NCI-H748 (cell line): ENCODE data around the gene TMEM132C.

Source experiments
- DNase-seq: peaks from one replicate; lab custom pipeline; 2025; ENCODE audit not compliant: unreplicated experiment; lab: John Stamatoyannopoulos, UW

TMEM132C gene

DNA sequence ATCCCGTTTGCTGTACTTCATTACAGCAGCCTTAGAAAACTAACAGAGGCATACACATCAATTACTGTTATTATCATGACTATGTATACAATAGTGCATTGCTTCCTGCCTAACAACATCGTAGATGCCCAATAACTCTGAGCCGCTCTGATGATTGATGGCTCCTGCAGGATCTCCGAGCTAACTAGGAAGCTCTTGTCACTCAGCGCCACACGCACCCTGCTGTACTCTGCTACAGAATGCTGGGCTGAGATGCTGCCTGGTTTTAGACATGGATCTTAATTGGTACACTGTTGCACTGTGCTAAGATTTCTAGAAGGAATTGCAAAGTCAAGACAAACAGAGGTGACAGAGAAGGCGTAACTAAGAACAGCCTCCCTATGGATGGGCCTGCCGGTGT lies 387.5 kb downstream of the TMEM132C start:
- peak; percentile 44 for DNase-seq

DNA sequence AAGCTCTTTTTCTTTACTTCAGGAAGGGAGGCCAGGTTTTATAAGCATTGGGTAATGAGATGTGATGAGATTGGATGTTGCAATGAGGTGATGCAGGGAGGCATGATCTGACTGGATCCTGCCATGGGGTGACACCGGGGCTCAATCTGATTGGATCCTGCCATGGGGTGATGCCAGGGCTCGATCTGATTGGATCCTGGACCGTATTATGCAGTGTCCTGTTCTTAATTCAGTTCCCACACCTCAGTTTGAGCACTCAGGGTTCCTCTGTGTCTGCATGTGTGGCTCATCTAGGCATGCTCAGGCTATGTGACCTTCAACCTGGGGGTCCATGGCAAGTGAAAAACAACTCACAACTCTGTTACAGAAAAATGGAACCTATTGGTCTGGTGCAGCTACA lies 390.4 kb downstream of the TMEM132C start:
- DNase-seq: peak; percentile 39

DNA sequence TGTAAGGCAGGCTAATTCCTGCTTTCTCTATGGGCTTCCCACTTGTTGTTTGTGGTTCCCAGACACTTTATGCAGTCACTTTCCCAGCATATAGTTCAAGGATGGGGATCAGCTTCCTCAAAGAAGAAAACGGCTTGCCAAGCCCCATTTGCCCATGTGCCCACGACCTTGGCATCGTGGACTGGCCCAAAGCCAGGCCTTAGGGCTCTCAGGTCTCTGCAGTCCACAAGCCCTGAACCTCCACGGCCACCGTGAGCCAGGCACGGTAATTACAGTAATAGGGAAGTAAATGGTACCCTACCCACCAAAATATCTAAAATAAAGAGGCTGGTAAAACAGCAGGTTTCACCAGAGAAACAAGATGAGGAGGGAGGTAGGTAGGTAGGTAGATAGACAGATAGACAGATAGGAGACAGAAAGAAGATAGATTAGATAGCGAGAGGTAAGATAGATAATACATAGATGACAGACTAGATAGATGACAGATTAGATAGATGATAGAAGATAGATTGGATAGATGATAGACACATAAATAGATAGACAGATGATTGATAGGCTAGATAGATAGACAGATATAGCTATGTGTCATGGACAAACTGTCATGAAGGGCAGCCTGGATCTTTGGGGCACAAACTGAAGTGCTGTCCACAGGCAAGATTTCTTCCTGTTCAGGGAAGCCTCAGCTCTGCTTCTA lies 393.7 kb downstream of the TMEM132C start:
- DNase-seq: no peak

DNA sequence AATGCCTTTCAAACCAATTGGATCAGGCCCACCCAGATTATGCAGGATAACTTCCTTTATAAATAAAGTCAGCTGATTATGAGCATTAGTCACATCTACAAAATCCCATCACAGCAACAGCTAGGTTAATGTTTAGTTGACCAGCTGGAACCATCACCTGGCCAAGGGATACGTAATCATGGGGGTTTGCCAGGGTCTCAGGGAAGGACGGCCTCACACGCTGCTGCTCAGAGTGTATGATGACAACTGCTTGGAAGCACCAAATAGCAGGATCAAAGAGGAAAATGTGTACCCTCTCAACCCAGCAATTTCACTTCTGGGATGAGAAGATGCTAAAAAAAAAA lies 394.2 kb downstream of the TMEM132C start:
- peak; percentile 85 for DNase-seq

DNA sequence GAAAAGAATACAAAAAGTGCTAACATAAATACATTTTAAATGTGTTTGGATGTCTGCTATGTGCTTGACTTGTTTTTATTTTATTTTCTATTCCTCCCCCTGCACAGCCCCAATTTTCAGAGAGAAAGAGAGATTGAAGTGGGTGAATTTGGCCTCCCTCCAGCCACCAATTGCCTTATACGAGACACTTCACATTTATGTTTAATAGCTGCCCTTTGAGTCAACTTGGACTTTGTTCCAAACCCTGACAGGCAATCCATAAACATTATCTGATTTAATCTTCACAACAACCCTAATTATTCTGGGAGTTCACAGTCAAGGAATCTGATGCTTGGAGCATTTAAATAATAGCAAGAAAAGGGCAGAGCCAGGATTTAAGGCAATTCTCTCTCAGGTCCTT lies 395.1 kb downstream of the TMEM132C start:
- DNase-seq: peak; percentile 88

DNA sequence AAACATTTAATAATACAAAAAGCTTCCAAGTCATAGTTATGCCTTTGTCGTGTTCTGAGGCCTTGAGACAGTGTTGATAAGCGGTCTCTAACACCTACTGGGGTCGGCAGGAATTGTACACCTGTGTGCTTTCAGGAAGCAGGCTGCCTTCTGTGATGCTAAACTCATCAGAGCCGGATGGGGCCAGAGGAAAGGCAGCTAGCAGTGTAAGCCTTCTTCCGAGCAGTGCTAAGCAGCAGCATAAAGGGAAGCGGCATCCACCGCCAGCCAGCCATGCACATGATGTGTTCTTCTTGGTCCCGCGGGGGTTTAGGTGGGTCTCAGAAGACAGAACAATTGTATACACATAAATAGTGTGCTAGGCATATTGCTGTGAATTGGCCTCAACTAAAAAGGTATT lies 397.5 kb downstream of the TMEM132C start:
- no peak for DNase-seq

DNA sequence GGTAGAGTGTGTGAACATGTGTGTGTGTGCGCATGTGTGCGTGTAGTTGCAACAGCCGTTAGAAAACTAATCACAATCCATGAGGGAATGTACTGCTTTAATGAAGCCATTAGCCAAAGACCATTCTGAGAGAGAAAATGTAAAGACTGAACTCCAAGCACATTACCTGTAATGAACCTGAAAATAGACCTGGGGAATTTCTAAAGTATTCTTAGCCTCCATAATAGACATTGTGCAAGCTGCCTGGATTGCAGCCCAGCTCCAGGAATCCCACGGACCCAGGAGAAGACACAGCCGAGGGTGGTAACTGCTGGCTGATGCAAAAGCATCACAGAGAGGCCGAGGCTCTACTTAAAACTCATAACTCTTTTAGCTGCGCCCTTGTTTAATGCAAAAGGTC lies 400.2 kb downstream of the TMEM132C start:
- DNase-seq: no peak

DNA sequence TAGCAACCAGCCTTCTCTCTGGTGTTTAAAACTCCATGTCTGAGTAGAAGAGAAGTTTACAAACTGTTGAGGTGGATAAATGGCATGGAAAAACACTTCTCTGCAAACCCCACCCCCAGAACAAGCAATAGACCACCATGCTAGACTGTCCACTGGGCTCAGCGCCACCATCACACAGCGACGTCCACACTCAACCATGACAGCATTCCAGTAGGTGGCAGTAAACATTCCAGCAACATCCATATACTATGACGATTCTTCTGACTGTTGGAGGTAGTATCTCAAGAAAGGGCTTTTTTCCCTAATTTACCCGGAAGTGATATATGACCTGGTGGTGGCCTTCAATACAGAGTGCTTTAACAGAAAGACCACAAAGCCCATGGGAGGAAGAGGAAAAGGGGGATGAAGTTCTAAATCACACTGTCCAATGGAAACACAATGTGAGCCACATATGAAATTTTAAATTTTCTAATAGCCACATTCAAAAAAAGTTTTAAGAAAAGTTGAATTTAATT lies 404.6 kb downstream of the TMEM132C start:
- DNase-seq: no peak

DNA sequence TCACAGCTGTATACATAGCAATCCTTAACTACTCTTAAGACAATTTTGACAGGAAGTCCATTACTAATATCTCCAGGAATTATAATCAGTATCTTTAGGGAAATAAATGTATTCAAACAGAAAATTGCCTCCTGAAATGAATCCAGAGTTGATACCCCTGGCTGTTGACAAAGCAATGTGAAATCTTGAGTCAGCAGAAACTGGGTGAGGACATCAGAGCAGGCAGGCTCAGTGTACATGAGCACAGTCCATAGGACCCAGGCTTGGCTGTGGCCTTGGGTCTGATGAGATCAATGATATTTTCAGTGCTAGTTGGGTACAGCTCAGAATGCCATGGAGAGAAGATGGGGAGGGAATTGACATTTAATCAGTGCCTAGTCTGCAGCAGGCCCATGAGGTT lies 405.5 kb downstream of the TMEM132C start:
- DNase-seq: no peak

DNA sequence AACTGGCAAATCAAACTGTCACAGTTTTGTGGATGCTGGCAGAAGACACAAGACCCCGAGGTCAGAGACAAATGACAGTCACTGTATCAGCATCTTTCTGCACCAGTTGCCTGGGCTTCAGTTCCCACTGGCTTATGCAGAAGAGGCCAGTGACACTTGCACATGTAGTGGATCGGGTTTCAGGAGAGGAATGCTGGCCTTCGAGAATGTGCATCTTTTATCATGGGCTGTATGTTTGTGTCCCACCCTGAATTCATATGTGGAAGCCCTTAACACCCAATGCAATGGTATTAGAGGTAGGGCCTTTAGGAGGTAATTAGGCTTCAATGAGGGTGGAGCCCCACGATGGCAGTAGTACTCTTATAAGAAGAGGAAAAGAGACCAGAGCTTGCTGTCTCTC lies 405.9 kb downstream of the TMEM132C start:
- no peak for DNase-seq

DNA sequence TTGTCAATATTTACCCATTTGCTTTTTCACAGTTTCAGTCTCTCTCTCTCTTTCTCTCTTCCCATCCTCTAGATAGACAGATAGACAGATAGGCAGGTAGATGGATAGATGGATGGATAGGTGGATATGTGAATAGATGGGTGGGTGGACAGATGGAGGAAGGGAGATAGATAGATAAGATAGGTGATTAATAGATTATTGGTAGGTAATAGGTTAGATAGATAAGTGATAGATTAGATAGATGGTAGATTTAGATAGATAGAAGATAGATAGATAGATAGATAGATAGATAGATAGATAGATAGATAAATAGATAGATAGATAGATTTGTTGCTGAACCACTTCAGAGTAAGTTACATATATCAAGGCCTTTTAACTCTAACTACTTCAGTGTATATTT lies 408.6 kb downstream of the TMEM132C start:
- no peak for DNase-seq

DNA sequence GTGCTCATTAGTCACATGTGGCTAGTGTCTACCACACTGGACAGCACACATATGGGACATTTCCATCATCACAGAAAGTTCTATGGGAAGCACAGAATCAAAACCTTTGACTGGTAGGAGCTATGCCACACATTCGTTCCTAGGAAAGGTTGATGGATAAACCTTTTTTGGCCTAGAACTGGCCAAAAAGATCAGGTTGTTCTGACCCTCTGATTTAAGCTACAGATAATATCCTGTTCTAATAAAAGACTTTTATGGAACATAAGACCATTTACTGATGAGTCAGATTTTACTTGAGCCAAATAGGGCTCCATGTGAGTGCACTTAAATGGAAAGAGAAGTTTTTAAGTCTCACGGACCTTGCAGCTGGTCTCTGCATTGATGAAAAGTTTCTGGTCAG lies 413.6 kb downstream of the TMEM132C start:
- no peak for DNase-seq

DNA sequence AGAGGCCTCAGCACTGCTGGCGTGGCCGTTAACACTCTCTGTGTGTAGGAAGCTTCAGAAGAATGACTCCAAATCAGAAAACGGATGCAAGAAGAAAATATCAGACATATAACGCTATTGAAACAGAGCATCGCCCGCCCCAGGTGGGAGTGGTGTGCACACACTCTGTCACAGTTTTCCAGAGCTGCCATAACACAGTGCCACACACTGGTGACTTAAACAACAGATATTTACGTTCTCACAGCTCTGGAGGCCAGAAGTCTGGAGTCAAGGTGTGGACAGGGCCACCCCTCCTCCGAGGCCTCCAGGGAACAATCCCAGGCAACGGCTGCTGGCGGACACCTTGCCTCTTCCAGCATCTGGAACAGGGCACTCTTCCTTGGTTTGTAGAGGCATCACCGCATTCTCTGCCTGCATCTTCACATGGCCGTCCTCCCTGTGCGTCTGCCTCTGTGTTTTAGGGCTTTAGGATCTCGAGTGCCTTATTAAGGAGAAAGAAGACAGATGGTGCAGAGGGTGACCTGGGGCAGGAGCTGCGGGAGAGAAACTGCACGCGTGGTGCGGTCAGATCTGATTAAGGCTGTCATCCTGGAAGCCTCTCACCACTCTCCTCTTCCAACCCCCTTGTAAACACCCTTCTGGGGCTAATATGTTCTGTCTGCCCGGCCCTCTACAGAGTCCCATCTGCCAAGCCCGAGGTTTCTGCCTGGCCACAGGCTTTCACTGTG lies 415.7 kb downstream of the TMEM132C start:
- DNase-seq: no peak

DNA sequence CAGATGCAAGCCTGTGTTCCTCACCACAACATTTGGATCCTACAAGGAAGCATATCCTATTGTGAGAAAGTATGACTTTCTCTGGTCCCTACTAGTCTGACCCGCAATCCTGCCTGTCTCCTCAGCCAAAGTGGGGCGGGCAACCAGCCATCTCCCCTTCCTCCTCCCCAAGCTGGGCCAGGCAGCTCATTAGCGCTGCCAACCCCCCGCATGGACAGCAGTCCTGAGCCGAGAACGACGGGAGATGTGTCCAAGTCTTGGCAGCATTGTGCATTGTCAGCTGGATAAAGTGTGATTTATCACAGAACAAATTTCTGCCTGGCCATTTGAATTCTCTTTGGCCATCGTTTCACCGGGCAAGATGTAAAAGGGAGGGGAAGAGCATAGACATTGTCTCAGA lies 417.4 kb downstream of the TMEM132C start:
- DNase-seq: no peak

DNA sequence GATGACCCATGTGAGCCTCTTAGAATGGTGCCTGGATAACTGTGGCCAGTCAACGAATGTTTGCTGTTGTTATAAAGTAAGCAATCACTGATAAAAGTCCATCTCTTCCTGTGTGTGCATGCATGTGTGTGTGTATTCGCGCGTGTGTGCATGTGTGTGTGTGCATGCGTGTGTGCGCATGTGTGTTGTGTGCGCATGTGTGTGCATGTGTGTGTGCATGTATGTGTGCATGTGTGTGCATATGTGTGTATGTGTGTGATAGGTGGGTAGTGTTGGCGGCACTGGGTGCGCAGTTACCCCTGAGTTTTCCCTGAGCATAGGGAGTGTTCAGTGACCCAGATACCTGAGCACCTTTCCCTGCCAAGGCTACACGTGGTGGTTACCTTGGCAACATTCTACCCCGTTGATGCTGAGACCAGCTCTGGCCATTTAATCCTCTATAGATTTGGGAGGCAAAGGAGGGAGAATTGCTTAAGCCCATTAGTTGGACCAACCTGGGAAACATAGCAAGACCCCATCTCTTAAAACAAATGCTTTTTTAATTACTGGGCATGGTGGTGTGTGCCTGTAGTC lies 419.0 kb downstream of the TMEM132C start:
- no peak for DNase-seq

DNA sequence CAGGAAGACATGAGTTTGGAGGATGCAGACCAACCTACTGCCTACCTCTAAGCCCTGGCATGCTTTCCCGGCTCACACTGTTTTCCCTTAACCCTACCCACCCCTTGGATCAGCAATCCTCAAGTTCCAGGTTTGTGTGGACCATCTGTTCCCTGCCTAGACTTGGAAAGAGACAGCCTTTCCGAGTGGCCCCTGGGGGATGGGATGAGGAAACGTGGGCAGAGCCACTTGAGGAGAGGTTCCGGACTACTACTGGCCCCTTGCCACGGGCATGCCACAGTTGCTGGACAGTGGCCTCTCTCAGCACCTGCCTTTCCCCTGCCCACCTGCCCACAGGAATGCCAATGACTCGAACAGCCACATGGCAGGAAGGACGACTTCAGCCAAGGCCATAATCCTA lies 420.9 kb downstream of the TMEM132C start:
- no peak for DNase-seq

DNA sequence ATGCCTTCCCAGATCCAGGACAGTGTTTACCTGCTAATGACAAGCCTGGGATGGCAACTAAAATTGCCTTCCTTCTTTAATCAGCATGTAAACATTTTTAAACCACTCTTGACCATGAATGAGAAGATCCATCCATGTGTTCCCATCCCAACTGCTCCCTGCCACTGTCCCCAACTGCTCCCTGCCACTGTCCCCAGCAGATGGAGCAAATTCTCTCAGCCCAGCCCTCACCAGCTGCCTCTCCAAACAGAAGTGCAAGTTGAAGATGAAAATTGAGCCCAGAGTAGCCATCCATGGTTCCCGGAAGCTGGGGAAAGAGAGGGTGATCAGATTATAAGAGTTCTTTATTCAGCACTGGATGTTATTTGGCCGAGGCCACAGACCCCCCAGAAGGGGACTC lies 423.7 kb downstream of the TMEM132C start:
- peak; percentile 23 for DNase-seq

DNA sequence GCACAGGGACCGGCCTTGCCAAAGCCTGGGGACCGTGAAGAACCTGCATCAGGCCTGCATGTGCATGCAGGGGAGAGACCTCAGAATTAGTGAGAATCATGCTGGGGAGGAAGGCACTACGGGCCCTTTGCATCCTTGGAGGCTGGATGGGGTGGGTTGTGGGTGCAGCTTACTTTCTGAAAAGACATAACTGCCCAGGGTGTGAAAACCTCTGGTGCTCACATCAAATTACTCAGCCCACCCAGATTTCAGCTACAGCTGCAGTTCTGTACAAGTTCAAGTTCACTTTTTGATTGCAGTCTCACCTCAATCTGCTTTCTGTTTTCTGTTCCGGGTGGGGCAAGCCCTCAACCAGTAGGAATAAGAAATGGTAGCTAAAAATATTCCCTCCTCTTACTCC lies 426.1 kb downstream of the TMEM132C start:
- DNase-seq: no peak

DNA sequence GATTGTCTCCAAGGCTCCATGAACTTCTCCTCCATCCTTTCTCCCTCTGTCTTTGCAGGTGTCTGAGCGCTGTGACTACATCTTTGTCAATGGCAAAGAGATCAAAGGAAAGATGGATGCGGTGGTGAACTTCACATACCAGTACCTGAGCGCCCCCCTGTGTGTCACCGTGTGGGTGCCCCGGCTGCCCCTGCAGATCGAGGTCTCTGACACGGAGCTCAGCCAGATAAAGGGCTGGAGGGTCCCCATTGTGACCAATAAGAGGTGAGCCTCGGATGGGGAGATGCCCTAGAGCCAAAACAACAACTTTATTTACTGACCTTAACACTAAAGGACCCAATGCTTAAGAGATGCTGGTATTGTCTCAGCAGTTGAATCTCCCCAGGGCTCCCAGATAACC lies 426.8 kb downstream of the TMEM132C start:
- DNase-seq: peak; percentile 12

DNA sequence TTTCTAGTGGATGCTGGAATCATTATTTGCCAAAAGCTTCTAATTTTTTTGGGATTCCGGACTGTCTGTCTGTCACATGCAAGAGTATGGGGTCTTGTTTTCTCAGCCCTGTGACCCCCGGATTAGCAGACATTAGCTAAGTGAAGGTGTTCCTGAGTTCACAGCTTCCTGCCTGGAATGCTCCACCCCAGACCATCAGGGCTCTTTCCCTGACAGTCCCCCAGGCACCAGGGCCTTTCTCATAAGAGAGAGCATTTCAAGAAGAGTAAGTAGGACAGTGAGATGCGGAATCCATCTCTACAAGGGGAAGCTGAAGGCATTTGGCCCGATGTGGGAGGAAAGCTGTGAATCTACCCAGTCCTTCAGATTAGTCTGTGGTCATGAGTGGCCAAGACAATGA lies 427.5 kb downstream of the TMEM132C start:
- DNase-seq: no peak

DNA sequence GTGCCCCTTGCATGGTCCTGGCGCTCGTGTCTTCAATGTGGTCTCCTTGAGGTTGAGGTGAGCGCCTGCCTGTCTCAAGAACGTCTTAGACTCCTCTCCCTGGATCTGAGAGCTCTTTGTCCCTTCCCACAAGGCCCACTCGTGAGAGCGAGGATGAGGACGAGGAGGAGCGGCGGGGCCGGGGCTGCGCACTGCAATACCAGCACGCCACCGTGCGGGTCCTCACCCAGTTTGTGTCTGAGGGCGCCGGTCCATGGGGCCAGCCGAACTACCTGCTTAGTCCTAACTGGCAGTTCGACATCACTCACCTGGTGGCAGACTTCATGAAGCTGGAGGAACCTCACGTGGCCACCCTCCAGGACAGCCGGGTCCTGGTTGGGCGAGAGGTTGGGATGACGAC lies 428.7 kb downstream of the TMEM132C start:
- DNase-seq: no peak

DNA sequence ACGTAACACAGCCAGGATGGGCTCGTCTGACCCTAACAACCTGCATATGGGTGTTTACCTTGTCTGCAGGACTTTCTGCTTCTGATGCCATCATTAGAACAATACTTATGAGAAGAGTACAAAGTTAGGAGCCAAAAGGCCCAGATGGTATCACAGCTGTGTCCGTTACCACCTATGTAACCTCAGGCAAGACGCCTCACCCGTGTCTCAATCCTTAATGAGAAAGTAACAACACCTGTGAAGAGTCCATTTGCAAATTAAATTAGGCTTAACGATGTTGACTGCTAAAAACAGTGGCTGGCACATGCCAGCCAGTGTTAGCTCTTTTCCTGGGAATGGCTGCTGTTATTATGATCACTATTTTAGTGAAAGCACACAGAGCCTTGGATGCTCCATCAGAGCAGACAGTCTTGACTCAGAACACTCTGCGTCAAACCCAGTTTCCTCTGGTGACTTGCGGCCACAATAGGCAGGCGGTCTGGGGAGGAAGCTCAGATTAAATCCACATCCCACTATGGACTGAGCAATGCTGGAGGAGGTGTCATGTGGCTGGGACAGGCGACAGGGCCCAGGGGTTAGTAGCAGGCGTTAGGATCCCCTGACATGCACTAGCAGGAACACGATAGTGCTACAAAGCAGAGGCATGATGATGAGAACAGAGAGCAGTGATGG lies 431.5 kb downstream of the TMEM132C start:
- DNase-seq: no peak
